ENCODE measurements around the gene ZC2HC1B. TPM values are rescaled to one million over a fixed set of nuclear protein-coding genes. Genes with fewer than 3 reads are reported as not detected.

The ZC2HC1B gene
- total RNA-seq, 2 experiments from 2014 or later = not detected

GRCh38 chr6:143822584-143823024, 41.7 kb upstream of the ZC2HC1B start:
- ChIA-PET POLR2A (no interaction called here), CTCF (no interaction called here)
- Mint-ChIP-seq H3K27me3 (no peaks in the 10 kb centered on the region), H3K9me3 (no peaks in the 10 kb centered on the region), H3K4me3 (no peak overlapping the region), H3K36me3 (ENCODE audit: low read depth) (peaks cover 12% of the 10 kb centered on the region), H3K27ac (no peak overlapping the region), H3K4me1 (ENCODE audit: low read depth) (no peaks in the 10 kb centered on the region)
- Histone ChIP-seq H3K4me3 (ENCODE audit: low read length) (no peak overlapping the region), H3K4me1 (ENCODE audit: insufficient read depth, low read length) (no peaks in the 10 kb centered on the region), H3K36me3 (ENCODE audit: insufficient read depth, low read length) (peaks cover 6% of the 10 kb centered on the region), H3K27ac (ENCODE audit: low read depth in 1 of 2, low read length in 2 of 2) (no peak overlapping the region), H3K9me3 (ENCODE audit: control insufficient read depth in 1 of 2, insufficient read depth in 1 of 2, low read length in 2 of 2) (no peaks in the 10 kb centered on the region), H3K27me3 (ENCODE audit: control insufficient read depth in 1 of 2, insufficient read depth in 2 of 2, low read length in 2 of 2) (no peaks in the 10 kb centered on the region)
- DNase-seq (no peak), ATAC-seq (ENCODE audit: poor library complexity) (no peak)
- TF ChIP-seq CTCF (IDR thresholded peaks at IDR 0.05) = no peak
- intact Hi-C loops (cut with DNase I, micrococcal nuclease) = no loop called here

GRCh38 chr6:143823548-143823947, 40.7 kb upstream of the ZC2HC1B start:
- no peak for ATAC-seq (ENCODE audit: poor library complexity)
- DNase-seq = no peak
- H3K9me3 ChIP-seq (ENCODE audit: control insufficient read depth in 1 of 2, insufficient read depth in 1 of 2, low read length in 2 of 2) = no peaks in the 10 kb centered on the region
- no peaks in the 10 kb centered on the region for H3K4me1 ChIP-seq (ENCODE audit: insufficient read depth, low read length)
- intact Hi-C loops (cut with DNase I, micrococcal nuclease) = no loop called here
- Mint-ChIP-seq H3K4me3 (no peak overlapping the region), H3K9me3 (no peaks in the 10 kb centered on the region), H3K4me1 (ENCODE audit: low read depth) (no peaks in the 10 kb centered on the region), H3K27me3 (no peaks in the 10 kb centered on the region), H3K36me3 (ENCODE audit: low read depth) (peaks cover 11% of the 10 kb centered on the region), H3K27ac (no peak overlapping the region)
- POLR2A ChIA-PET = no interaction called here
- H3K36me3 ChIP-seq (ENCODE audit: insufficient read depth, low read length) = peaks cover 3% of the 10 kb centered on the region
- CTCF ChIA-PET = no interaction called here
- H3K27ac ChIP-seq (ENCODE audit: low read depth in 1 of 2, low read length in 2 of 2) = no peak overlapping the region
- no peaks in the 10 kb centered on the region for H3K27me3 ChIP-seq (ENCODE audit: control insufficient read depth in 1 of 2, insufficient read depth in 2 of 2, low read length in 2 of 2)
- no peak for TF ChIP-seq CTCF (IDR thresholded peaks at IDR 0.05)
- no peak overlapping the region for H3K4me3 ChIP-seq (ENCODE audit: low read length)

- no peak for ATAC-seq (ENCODE audit: poor library complexity)
- no peak overlapping the region for H3K4me3 Mint-ChIP-seq
- ChIA-PET POLR2A (no interaction called here), CTCF (no interaction called here)
- no peaks in the 10 kb centered on the region for H3K4me1 Mint-ChIP-seq (ENCODE audit: low read depth)
- TF ChIP-seq CTCF (IDR thresholded peaks at IDR 0.05) = no peak
- H3K27ac Mint-ChIP-seq = no peak overlapping the region
- H3K9me3 Mint-ChIP-seq = no peaks in the 10 kb centered on the region
- H3K27ac ChIP-seq (ENCODE audit: low read depth in 1 of 2, low read length in 2 of 2) = no peak overlapping the region
- intact Hi-C loops (cut with DNase I, micrococcal nuclease) = no loop called here
- H3K4me1 ChIP-seq (ENCODE audit: insufficient read depth, low read length) = no peaks in the 10 kb centered on the region
- no peaks in the 10 kb centered on the region for H3K36me3 ChIP-seq (ENCODE audit: insufficient read depth, low read length)
- H3K9me3 ChIP-seq (ENCODE audit: control insufficient read depth in 1 of 2, insufficient read depth in 1 of 2, low read length in 2 of 2) = no peaks in the 10 kb centered on the region
- H3K4me3 ChIP-seq (ENCODE audit: low read length) = no peak overlapping the region
- no peak for DNase-seq
- peaks cover 11% of the 10 kb centered on the region for H3K36me3 Mint-ChIP-seq (ENCODE audit: low read depth)
- no peaks in the 10 kb centered on the region for H3K27me3 ChIP-seq (ENCODE audit: control insufficient read depth in 1 of 2, insufficient read depth in 2 of 2, low read length in 2 of 2)
- H3K27me3 Mint-ChIP-seq = no peaks in the 10 kb centered on the region
These were observed 35.7 kb upstream of the ZC2HC1B start for GRCh38 chr6:143828572-143828971.
